ENCODE results near the gene MAP7D1.
"Not testable (repeated sequence)": the region's sequence is repeated elsewhere in the genome, so short reads cannot be mapped to it uniquely, and the experiment has no call there.

The MAP7D1 gene

DNA sequence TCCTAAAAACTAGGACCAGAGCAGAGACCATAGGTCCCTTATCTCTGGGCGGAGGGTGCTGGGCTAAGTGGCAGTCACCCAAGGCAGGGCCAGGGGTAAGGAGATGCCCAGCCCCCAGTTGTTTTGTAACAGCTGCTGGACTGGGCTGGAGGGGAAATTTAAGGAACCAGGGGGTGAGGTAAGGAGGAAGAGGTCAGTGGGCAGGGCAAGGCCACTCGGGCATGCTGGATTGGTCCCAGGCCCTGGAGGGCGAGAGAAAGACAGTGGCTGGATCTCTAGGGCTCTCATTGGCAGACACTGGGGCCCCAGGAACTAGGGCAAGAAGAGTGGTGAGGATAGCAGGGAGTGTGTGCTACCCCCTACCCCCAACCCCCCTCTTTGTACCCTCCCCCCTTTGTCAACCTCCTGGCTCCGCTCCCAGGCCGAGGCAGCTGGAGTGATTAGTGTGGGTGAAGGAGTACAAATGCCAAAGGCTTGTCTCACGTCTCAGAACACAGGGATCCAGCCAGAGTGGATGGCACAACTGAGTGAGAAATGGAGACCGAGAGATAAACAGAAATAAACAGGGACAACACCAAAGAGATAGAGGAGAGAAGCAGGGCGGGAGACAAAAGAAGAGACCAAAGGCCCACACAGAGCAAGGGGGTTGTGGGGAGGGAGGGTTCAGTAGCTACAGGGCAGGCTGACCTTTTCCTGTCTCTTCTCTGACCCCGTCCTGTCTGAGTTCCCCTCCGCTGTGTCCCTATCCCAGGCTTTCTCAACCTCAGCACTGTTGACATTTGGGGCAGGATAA, 47.8 kb downstream of the MAP7D1 start:
- DNase-seq (ENCODE audit: low read depth): no peak

DNA sequence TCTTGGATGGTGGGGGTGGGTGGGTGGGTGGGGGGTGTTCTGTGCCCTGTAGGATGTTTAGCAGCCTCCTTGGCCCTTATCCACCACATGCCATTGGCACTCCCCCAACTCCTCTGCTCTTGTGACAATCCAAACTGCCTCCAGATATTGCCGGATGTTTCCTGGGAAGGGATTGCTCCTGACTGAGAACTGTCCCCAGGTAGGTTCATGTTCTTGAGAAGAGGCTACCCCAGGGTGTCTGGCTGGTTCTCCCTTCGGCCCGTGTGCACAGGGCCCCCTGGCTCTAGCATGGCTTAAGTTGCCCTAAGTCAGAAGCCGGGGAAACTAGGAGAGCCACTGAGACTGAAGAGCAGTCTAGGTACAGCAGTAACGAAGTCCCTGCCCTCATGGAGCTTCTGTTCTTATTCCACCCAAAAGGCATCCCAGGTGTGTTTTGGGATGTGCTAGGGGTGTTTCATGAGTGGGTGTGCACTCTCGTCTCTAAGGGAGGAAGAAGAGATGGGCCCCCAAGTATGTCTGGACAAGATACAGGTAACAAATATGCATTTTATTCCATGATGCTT, 48.5 kb downstream of the MAP7D1 start:
- DNase-seq (ENCODE audit: low read depth): no peak

DNA sequence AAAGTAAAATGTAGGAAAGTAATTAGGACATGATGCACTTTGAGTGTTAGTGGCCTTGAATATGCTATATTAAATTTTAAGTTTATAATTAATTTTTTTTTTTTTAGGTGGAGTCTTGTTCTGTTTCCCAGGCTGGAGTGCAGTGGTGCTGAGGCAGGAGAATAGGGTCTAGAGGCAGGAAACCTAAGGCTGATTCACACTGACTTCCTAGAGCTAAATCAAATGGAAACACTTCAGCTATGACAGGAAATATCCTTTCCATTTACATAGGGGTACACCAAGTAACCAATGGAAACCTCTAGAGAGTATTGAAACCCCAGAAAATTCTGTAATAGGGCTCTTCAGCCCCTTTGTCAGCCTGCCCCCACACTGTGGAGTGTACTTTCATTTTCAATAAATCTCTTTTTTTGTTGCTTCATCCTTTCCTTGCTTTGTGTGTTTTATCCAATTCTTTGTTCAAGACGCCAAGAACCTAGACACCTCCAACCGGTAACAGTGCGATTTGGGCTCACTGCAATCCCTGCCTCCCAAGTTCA, 50.4 kb downstream of the MAP7D1 start:
- DNase-seq (ENCODE audit: low read depth): no peak

DNA sequence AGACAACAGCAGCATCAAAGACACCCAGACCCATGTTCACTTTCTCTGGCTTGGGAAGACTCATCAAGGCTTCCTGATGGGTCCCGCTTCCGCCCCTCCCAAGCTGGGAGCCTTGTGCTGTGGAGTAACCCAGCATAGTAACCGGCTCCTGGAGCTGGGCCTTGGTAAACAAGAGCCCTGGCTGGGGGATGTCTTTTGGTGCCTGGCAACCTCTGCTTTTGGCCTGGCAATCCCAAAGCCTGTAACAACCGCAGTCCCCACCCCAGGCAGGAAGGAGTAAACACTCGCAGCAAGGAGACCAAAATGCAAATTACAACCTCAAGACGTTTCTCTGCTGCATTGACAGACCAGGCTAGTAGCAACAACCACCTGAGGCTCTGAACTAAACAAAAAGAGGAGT, 51.4 kb downstream of the MAP7D1 start:
- no peak for DNase-seq (ENCODE audit: low read depth)

DNA sequence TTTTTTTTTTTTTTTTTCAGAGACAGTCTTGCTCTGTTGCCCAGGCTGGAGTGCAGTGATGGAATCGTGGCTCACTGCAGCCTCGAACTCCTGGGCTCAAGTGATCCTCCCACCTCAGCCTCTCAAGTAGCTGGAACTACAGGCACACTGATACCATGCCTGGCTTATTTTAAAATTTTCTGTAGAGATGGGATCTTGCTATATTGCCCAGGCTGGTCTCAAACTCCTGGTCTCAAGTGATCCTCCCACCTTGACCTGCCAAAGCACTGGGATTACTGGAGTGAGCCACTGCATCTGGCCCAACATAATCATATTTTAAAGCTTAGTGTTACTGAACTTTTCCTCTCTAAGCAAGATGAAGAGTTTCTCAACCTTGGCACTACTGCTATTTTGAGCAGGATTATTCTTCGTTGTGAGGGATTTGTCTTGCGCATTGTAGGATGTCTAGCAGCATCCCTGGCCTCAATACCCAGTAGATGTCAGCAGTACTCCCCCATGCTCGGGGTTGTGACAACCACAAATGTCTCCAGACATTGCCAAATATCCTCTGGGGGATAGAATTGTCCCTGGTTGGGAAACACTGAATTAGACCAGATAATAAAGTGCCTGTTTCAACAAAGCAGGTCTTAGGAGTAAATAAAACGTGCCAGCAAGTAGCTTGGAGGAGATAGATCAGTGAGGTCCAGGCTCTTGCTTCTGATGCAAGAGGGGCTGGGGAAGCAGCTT, 53.2 kb downstream of the MAP7D1 start:
- no peak for DNase-seq (ENCODE audit: low read depth)

DNA sequence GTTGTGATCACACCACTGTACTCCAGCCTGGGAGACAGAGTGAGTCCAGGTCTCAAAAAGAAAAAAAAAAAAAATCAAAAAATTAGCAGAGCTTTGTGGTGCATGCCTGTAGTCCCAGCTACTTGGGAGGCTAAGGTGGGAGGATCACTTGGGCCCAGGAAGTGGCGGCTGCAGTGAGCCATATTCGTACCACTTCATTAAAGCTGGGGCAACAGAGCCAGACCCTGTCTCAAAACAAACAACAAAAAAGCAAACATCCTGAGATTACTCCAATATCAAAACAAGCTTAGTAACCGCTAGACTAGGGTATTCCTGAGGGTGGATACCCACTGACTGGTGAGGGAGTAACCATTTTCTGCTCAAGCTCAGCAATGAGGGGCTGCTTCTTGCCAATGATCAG, 55.3 kb downstream of the MAP7D1 start:
- no peak for DNase-seq (ENCODE audit: low read depth)

DNA sequence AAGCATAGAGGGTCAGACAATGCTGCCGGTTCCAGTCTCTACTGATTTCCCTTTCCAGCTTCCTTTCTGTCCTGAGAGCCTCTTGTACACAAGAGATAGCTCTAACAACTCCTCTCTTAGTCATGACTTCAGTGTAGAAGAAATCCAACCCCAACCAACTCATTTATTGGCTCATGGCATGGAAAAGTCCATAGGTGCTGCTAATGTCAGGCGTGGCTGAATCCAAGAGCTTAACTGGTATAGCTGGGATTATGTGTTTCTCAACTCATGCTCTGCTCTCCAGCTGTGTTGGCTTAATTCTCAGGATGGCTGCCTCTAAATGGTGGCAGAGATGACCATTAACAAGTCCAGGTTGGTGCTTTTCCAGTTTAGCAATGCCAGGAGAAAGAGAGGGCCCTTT, 55.9 kb downstream of the MAP7D1 start:
- no peak for DNase-seq (ENCODE audit: low read depth)

DNA sequence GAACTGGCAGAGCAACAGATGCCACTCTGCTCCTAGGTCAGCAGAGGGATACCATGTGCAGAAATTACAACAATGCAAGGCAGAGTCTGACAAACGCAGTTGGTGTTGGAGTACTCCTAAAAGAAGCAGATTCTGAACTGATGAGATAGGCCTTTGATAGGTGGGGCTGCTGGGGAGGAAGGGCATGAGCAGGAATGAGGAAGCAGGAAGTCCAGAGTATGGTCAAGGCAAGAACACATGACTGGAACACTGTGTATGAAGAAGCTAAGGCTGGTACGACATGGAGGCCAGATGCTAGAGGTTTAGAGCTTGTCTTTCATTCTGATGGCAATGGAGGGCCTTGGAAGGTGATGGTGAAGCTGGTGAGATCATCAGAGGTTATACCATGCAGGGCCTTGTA, 56.8 kb downstream of the MAP7D1 start:
- DNase-seq (ENCODE audit: low read depth): no peak

DNA sequence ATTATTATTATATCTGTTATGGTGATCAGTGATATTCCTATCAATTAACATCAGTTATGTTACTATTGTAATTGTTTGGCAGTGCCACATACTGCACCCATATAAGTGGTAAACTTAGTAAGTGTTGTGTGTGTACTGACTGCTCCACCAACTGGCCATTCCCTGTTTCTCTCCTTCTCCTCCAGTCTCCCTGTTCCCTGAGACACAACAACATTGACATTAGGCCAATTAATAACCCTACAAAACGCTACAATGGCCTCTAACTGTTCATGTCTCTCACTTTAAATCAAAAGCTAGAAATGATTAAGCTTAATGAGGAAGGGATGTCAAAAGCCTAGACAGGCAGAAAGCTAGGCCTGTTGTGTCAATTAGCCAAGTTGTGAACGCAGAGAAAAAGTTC, 61.7 kb downstream of the MAP7D1 start:
- DNase-seq (ENCODE audit: low read depth): no peak

DNA sequence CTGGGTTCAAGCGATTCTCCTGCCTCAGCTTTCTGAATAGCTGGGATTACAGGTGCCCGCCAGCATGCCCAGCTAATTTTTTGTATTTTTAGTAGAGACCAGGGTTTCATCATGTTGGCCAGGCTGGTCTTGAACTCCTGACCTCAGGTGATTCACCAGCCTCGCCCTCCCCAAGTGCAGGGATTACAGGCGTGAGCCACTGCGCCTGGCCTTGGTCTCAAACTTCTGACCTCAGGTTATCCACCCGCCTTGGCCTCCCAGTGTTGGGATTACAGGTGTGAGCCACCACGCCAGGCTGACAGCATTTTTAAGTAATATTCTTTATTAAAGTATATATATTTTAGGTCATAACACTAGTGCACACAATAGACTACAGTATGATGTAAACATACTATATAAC, 65.9 kb downstream of the MAP7D1 start:
- not testable (repeated sequence) for DNase-seq (ENCODE audit: low read depth)

DNA sequence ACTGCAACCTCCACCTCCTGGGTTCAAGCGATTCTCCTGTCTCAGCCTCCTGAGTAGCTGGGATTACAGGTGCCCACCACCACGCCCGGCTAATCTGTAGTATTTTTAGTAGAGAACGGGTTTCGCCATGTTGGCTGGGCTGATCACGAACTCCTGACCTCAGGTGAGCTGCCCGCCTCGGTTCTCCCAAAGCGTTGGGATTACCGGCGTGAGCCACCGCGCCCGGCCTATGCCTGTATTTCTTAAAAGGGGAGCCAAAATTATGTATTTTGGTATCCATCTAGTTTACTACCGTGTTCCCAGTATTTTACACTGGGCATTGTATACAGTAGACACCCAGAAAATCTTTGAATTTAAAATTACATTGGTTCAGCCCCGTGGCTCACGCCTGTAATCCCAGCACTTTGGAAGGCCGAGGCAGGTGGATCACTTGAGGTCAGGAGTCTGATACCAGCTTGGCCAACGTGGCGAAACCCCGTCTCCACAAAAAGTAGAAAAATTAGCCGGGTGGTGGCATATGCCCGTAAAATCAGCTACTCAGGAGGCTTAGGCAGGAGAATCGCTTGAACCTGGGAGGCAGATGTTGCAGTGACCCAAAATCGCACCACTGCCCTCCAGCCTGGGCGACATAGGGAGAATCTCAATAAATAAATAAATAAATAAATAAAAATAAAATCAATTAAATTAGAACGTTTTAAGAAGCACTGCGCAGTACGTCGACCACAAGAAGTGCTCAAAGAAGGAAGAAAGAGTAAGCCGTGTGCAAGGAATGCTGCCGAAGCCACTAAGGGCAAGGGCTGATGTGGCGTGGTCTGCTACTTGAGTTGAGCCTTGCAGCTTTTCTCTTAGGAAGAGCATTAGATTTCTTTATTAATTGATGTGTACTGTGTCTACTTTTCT, 66.8 kb downstream of the MAP7D1 start:
- no peak for DNase-seq (ENCODE audit: low read depth)

DNA sequence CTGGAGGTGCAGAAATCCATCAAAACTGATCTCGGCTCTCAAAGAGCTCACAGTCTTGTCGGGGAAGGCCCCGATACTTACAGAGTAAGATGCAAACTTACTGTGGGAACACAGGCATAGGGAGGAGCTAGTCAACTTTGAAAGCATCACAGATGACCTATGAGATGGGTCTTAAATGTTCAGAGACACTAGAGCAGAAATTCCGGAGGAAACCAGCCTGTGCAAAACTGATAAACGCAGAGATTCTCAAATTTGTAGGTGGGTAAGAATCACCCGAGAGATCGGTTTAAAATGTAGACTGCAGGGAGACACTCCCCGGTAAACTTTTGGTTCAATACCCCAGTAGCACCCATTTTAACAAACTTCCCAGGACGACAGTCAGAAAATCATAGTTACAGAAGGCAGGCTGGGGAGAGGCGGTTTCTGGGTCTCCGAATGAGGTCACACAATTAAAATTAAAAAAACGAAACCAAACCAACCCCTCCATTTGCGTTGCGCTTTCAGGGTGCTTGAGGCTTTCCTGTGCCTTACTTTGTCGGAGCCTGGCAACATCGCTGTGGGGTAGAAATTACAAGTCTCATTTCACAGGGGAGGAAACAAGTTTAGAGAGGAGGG, 67.5 kb downstream of the MAP7D1 start:
- DNase-seq (ENCODE audit: low read depth): peak; percentile 8

DNA sequence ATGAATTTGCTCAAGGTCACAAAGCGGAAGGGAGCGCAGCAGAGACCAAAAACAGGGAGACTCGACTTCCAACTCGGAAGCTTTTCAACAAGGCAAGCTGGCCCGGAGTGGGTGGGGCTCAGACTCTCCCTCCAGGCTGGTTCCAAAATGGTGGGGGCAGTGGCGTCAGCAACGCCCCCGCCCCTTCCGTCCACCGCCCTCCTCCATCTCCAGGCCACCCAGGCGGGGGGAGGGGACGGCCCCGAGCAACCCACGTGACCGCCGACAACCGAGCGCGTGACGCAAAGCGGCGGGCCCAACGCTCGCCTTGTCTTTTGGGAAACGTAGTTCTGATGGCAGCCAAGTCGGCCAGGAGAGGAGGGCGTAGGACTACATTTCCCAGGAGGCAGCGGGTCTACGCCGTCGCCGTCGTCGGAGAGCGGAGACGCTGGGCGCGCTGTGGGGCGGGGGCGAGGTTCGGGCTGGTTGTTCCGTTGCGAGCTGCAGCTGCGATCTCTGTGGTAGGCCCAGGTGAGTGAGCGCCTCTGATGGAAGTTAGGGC, 68.1 kb downstream of the MAP7D1 start, which contains the start of gene THRAP3:
THRAP3 (plus strand) TSS at position 448 of the 541 bp plus-strand sequence. CDS start 58,121 bp downstream, outside the sequence.
- DNase-seq (ENCODE audit: low read depth): peak; percentile 100

DNA sequence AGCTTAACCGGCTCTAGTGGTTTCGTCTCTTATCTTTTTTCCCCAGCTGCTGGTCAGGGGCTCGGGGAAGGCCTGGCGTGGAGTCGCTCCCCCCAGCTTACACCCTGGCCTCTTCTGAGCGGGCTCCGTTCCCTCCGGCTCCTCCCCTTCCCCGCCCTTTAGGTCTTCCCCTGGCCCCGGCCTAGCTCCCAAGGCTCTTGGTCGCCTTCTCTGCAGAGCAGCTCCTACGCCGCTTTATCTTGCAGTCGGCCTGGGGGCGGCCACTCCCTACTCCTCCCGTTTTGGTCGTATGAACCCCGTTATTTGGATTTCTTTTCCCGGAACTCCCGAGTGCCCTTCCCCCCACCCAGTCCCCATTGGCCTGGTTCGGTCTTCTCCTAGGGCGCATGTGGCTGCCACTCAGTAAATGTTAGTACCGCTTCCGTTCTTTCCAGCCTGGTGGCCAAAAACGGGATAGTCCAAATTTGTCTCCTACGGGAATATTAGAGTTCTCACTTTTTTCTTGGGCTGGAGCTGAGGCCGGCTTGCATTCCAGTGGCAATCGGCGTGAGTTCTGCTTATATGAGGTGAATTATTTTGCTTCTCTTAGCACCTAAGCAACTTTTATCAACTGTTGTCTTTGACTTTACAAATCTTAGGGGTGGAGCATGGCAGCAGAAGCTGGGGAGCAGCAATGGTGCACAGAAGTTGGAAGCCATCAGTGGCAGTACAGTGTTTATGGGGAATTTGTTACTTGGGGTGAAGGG, 68.8 kb downstream of the MAP7D1 start:
- no peak for DNase-seq (ENCODE audit: low read depth)

DNA sequence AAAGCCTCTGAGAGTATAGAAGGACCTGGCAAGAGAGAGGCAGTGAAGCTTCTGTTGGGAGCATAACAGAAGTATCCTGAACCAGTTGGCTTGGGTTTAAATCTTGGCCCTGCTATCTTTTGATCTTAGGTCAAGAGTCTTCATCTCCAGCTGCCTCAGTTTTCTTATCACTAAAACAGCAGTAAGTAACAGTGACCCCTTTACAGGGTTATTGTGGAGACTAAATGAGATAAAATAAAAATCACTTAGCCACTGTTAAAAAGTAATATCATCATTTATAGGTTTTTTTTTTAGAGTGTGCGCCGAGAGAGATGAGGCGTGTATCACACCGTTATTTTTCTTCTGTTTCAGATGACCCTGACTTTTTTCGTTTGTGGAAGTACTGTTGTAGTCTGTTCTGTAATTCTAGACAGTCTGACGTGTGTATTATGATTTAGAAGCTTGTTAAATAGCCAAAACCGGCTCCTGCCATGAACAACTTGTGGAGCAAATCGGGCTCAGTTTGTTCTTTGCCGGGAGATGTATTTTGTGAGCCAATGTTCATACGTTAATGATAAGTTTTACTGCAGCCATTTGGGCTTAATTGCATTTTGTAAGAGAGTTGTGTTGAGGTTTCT, 69.4 kb downstream of the MAP7D1 start:
- no peak for DNase-seq (ENCODE audit: low read depth)

DNA sequence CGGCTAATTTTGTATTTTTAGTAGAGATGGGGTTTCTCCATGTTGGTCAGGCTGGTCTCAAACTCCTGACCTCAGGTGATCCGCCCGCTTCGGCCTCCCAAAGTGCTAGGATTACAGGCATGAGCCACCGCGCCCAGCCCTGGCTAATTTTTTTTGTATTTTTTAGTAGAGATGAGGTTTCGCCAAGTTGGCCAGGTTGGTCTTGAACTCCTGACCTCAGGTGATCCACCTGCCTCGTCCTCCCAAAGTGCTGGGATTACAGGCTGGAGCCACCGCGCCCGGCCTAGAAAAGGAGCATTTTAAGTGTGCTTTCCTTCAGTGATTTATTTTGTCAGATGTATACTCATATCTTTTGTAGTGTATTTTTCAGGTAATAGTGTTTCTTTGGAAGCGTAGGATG, 74.3 kb downstream of the MAP7D1 start:
- DNase-seq (ENCODE audit: low read depth): not testable (repeated sequence)

All from T-helper 22 cell (primary cell).